Measurements from ENCODE around the gene TMEM18.

Gene TMEM18

GRCh38 chr2:715038-715437 lies 37.8 kb upstream of the TMEM18 start:
- TF ChIP-seq REST (IDR thresholded peaks at IDR 0.05; ENCODE audit: insufficient read depth in 1 of 2, low read depth in 2 of 2, low read length in 2 of 2) (no peak), SIN3A (IDR thresholded peaks at IDR 0.05; ENCODE audit: borderline replicate concordance, insufficient read depth, low read length) (no peak), POLR2AphosphoS5 (IDR thresholded peaks at IDR 0.05; ENCODE audit: low read depth, low read length) (no peak), FOXP2 (optimal IDR thresholded peaks at IDR 0.05; ENCODE audit: borderline replicate concordance, extremely low read depth, extremely low read length, insufficient read depth) (no peak)

GRCh38 chr2:714005-714741 lies 37.0 kb upstream of the TMEM18 start:
- TF ChIP-seq FOXP2 (optimal IDR thresholded peaks at IDR 0.05; ENCODE audit: borderline replicate concordance, extremely low read depth, extremely low read length, insufficient read depth) (no peak), POLR2AphosphoS5 (IDR thresholded peaks at IDR 0.05; ENCODE audit: low read depth, low read length) (no peak), REST (IDR thresholded peaks at IDR 0.05; ENCODE audit: insufficient read depth in 1 of 2, low read depth in 2 of 2, low read length in 2 of 2) (no peak), SIN3A (IDR thresholded peaks at IDR 0.05; ENCODE audit: borderline replicate concordance, insufficient read depth, low read length) (no peak), TAF1 (IDR thresholded peaks at IDR 0.05; ENCODE audit: borderline replicate concordance, insufficient read depth, low read length) (no peak)

GRCh38 chr2:710867-711665 lies 33.9 kb upstream of the TMEM18 start:
- TF ChIP-seq POLR2AphosphoS5 (IDR thresholded peaks at IDR 0.05; ENCODE audit: low read depth, low read length) (no peak), REST (IDR thresholded peaks at IDR 0.05; ENCODE audit: insufficient read depth in 1 of 2, low read depth in 2 of 2, low read length in 2 of 2) (no peak), SIN3A (IDR thresholded peaks at IDR 0.05; ENCODE audit: borderline replicate concordance, insufficient read depth, low read length) (no peak), FOXP2 (optimal IDR thresholded peaks at IDR 0.05; ENCODE audit: borderline replicate concordance, extremely low read depth, extremely low read length, insufficient read depth) (no peak), TAF1 (IDR thresholded peaks at IDR 0.05; ENCODE audit: borderline replicate concordance, insufficient read depth, low read length) (no peak)

- TF ChIP-seq FOXP2 (optimal IDR thresholded peaks at IDR 0.05; ENCODE audit: borderline replicate concordance, extremely low read depth, extremely low read length, insufficient read depth) (no peak), TAF1 (IDR thresholded peaks at IDR 0.05; ENCODE audit: borderline replicate concordance, insufficient read depth, low read length) (no peak), SIN3A (IDR thresholded peaks at IDR 0.05; ENCODE audit: borderline replicate concordance, insufficient read depth, low read length) (no peak), POLR2AphosphoS5 (IDR thresholded peaks at IDR 0.05; ENCODE audit: low read depth, low read length) (no peak), REST (IDR thresholded peaks at IDR 0.05; ENCODE audit: insufficient read depth in 1 of 2, low read depth in 2 of 2, low read length in 2 of 2) (no peak)
These were observed 32.0 kb upstream of the TMEM18 start for GRCh38 chr2:709138-709765.

All from PFSK-1 (cell line).